Ovary (tissue), 9 donors: ENCODE results near the gene ANGPT4. TPM values are rescaled to one million over a fixed set of nuclear protein-coding genes. Genes with fewer than 3 reads are reported as not detected.

Experiments
- DNase-seq, 5 donors: peaks; one replicate each; pipeline ENCODE4 v3.0.0-alpha.2; 2019 to 2020
- H3K27ac ChIP-seq, 2 donors: fragments of 200-600 bp; one replicate each; pipeline versions ENCODE4 v1.5.1 to v1.8.0; 2019 to 2022
- H3K27me3 ChIP-seq: fragments of 200-600 bp; one replicate; pipeline ENCODE4 v1.8.0; 2022
- H3K36me3 ChIP-seq: fragments of 200-600 bp; sonication (generic); one replicate; pipeline ENCODE4 v1.5.1; 2019
- H3K4me1 ChIP-seq: one replicate; pipeline ENCODE4 v1.8.1; 2013; ENCODE audit warnings: mild to moderate bottlenecking, moderate library complexity; ENCODE audit not compliant: insufficient read depth
- H3K4me3 ChIP-seq: fragments of 200-600 bp; sonication (generic); one replicate; pipeline ENCODE4 v1.5.1; 2017
- H3K9me3 ChIP-seq, 2 donors: fragments of 200-600 bp in 1 of 2; sonication (generic) in 1 of 2; one replicate each; pipeline versions ENCODE4 v1.5.1 to v1.8.1; 2013 to 2019; ENCODE audit warnings: mild to moderate bottlenecking in 1 of 2, moderate library complexity in 1 of 2
- EP300 ChIP-seq: sonication (generic); formaldehyde crosslinking; IDR thresholded peaks from one replicate; pipeline ENCODE4 v1.6.1; 2017; ENCODE audit warnings: antibody characterized with exemption
- POLR2A ChIP-seq: fragments of 450-650 bp; IDR thresholded peaks from one replicate; pipeline ENCODE4 v1.6.1; 2017; ENCODE audit warnings: antibody characterized with exemption, mild to moderate bottlenecking, moderate library complexity
- WGBS, 3 donors: extraction: QIAGEN DNeasy Blood & Tissue Kit in 1 of 3; methylation state at CpG; one replicate each; pipeline versions ENCODE4 v1.1.5 to v1.1.7; 2013 to 2017; 5-methylcytosine and 5-hydroxymethylcytosine counted together
- intact Hi-C, 4 donors: fragments of 100-400 bp; cut with DNase I; formaldehyde crosslinking; loops; one replicate each; pipeline versions ENCODE4 v1.11.0 to v1.15.1; 2022 to 2023
- polyA plus RNA-seq, 2 donors: library from polyadenylated mRNA; stranded (reverse); fragments of 200-250 nt in 1 of 2; fragments of 350-450 nt in 1 of 2; fragmentation: Illumina TruSeq in 1 of 2; extraction: RNeasy Lipid Tissue Mini Kit (QIAGEN cat#74804) in 1 of 2; gene quantifications; one replicate each; pipeline ENCODE4 v1.2.3, GENCODE V29; 2013 to 2014
- total RNA-seq, 7 donors: library from RNA; depleted of rRNA in 2 of 7; stranded (reverse); fragments of >200 nt in 2 of 7; fragmentation: NEBNext Ultra II Directional in 3 of 7; extraction: Animal tissue kit (Norgen Biotek cat#: 25700) in 3 of 7; gene quantifications; one replicate each; pipeline versions ENCODE4 v1.1.0 to v1.2.4, GENCODE V29; 2016 to 2023
- TF ChIP-seq, protein P1 (sequence below), 3 donors: fragments of 450-650 bp in 2 of 3; fragments of 200-600 bp in 1 of 3; IDR thresholded peaks; one replicate each; pipeline versions ENCODE4 v1.5.1 to v1.8.0; 2016 to 2022; ENCODE audit warnings: antibody characterized with exemption in 3 of 3, mild to moderate bottlenecking in 1 of 3
- donor health status: DM: no; HTN: no; CAD: no; lungs with moderate emphysema.
- donor health status: DM: no; HTN: no; CAD: no.
- donor health status: Bipolar disorder and iron deficiency.
- donor health status: DM: yes; HTN: yes; CAD: no.
- donor health status: DM: no; HTN: no; CAD: no.
- donor health status: DM: yes; HTN: yes; CAD: no.

The ANGPT4 gene
- total and polyA plus RNA-seq, 9 donors: 0.58 to 10.7 (median 2.0) TPM

- peak overlapping the region; percentile 24 for H3K4me3 ChIP-seq
- no peak for TF ChIP-seq EP300
- no peak for TF ChIP-seq POLR2A
- TF ChIP-seq, protein P1, sequence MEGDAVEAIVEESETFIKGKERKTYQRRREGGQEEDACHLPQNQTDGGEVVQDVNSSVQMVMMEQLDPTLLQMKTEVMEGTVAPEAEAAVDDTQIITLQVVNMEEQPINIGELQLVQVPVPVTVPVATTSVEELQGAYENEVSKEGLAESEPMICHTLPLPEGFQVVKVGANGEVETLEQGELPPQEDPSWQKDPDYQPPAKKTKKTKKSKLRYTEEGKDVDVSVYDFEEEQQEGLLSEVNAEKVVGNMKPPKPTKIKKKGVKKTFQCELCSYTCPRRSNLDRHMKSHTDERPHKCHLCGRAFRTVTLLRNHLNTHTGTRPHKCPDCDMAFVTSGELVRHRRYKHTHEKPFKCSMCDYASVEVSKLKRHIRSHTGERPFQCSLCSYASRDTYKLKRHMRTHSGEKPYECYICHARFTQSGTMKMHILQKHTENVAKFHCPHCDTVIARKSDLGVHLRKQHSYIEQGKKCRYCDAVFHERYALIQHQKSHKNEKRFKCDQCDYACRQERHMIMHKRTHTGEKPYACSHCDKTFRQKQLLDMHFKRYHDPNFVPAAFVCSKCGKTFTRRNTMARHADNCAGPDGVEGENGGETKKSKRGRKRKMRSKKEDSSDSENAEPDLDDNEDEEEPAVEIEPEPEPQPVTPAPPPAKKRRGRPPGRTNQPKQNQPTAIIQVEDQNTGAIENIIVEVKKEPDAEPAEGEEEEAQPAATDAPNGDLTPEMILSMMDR (IDR thresholded peaks at IDR 0.05): no peak
- intact Hi-C loops: no loop called here
- H3K36me3 ChIP-seq: no peaks in the 10 kb centered on the region
- H3K9me3 ChIP-seq: no peaks in the 10 kb centered on the region
- peaks cover 5% of the 10 kb centered on the region for H3K4me1 ChIP-seq
- H3K27ac ChIP-seq: no peak overlapping the region
- WGBS, 3 donors: 14 to 16% (median 14%) methylated on average over 50 to 59 of the region's 59 CpGs
- no peaks in the 10 kb centered on the region for H3K27me3 ChIP-seq
- DNase-seq: peak in 4 of 5 donors; percentile 36 to 61 (median 48)
Measured at GRCh38 chr20:840858-841567, 75.1 kb downstream of the ANGPT4 start.

- no peak overlapping the region for H3K27ac ChIP-seq
- no peaks in the 10 kb centered on the region for H3K36me3 ChIP-seq
- peaks cover 9% of the 10 kb centered on the region for H3K4me1 ChIP-seq
- H3K27me3 ChIP-seq: no peaks in the 10 kb centered on the region
- intact Hi-C loops: no loop called here
- WGBS, 3 donors: 88 to 92% (median 92%) methylated on average over 7 of the region's 7 CpGs
- DNase-seq: no peak
- TF ChIP-seq, protein P1 (IDR thresholded peaks at IDR 0.05): no peak
- no peak for TF ChIP-seq POLR2A
- no peaks in the 10 kb centered on the region for H3K9me3 ChIP-seq
- H3K4me3 ChIP-seq: no peak overlapping the region
Measured at GRCh38 chr20:840503-840857, 75.7 kb downstream of the ANGPT4 start.

DNA sequence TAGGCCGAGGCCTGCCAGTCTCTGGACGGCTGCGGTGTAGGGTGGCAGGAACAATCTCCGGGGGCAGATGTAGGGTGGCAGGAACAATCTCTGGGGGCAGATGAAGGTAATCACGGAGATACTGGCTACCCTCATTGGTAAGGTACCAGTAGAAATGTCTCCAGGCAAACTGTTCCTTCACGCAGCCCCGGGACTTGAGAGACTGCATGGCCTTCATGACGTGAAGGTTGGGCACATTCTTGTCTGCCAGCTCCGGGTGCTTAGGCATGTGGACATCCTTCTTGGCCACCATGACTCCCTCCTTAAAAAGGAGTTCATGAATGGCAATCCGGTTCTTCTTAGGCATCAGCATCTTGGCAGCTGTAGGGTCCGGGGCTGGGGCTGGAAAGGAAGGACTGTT is 76.5 kb downstream of the ANGPT4 start:
- 89 to 96% (median 93%) methylated on average over 11 of the region's 11 CpGs for WGBS, 3 donors
- no peaks in the 10 kb centered on the region for H3K36me3 ChIP-seq
- H3K27me3 ChIP-seq: no peaks in the 10 kb centered on the region
- no peak for DNase-seq
- no peak overlapping the region for H3K27ac ChIP-seq
- TF ChIP-seq POLR2A (no peak), EP300 (no peak)
- TF ChIP-seq, protein P1 (IDR thresholded peaks at IDR 0.05): no peak
- peaks cover 8% of the 10 kb centered on the region for H3K4me1 ChIP-seq
- H3K4me3 ChIP-seq: no peak overlapping the region
- H3K9me3 ChIP-seq: no peaks in the 10 kb centered on the region
- intact Hi-C loops: no loop called here

DNA sequence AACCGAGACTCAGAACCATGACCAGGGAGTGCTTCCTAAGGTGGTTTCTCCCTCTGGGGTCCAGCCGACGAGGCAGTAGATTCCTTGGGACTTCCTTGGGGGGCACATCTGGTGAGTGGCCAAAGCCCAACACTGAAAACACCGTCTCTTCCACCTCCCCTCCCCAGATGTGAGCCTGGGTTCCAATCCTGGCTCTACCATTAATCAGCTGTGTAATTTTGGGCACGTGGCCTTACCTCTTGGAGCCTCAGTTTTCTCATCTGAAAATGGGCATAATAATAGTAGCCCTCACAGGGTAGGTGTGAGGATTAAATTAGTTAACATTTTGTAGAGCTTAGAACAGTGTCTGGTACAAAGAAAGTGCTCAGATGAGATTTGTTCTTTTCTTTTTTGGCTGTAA is 77.1 kb downstream of the ANGPT4 start:
- H3K27me3 ChIP-seq: no peaks in the 10 kb centered on the region
- H3K9me3 ChIP-seq: no peaks in the 10 kb centered on the region
- intact Hi-C loops: no loop called here
- H3K36me3 ChIP-seq: no peaks in the 10 kb centered on the region
- no peak overlapping the region for H3K4me3 ChIP-seq
- WGBS, 3 donors: 79 to 89% (median 85%) methylated on average over 5 of the region's 5 CpGs
- TF ChIP-seq POLR2A: no peak
- TF ChIP-seq EP300: no peak
- TF ChIP-seq, protein P1 (IDR thresholded peaks at IDR 0.05): no peak
- no peak for DNase-seq
- no peak overlapping the region for H3K27ac ChIP-seq
- peaks cover 8% of the 10 kb centered on the region for H3K4me1 ChIP-seq
